ENCODE data around the gene LLCFC1.

GRCh38 chr7:142890874-142891485 is 48.3 kb upstream of the LLCFC1 start:
- TF ChIP-seq, protein P1, sequence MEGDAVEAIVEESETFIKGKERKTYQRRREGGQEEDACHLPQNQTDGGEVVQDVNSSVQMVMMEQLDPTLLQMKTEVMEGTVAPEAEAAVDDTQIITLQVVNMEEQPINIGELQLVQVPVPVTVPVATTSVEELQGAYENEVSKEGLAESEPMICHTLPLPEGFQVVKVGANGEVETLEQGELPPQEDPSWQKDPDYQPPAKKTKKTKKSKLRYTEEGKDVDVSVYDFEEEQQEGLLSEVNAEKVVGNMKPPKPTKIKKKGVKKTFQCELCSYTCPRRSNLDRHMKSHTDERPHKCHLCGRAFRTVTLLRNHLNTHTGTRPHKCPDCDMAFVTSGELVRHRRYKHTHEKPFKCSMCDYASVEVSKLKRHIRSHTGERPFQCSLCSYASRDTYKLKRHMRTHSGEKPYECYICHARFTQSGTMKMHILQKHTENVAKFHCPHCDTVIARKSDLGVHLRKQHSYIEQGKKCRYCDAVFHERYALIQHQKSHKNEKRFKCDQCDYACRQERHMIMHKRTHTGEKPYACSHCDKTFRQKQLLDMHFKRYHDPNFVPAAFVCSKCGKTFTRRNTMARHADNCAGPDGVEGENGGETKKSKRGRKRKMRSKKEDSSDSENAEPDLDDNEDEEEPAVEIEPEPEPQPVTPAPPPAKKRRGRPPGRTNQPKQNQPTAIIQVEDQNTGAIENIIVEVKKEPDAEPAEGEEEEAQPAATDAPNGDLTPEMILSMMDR (IDR thresholded peaks at IDR 0.05; ENCODE audit: low read length), result no peak
- TF ChIP-seq EZH2phosphoT487 (IDR thresholded peaks at IDR 0.05; ENCODE audit: low read length), result no peak

Measured in MM.1S (cell line).